ENCODE data around the gene NUCB1. TPM values are rescaled to one million over a fixed set of nuclear protein-coding genes. Genes with fewer than 3 reads are reported as not detected.

Gene NUCB1
- total and polyA plus RNA-seq, 9 of the 15 experiments (the other 6 are each of a cell fraction or from before 2014, with no cell fraction given) = 3.1 to 153 (median 71.7) TPM

DNA sequence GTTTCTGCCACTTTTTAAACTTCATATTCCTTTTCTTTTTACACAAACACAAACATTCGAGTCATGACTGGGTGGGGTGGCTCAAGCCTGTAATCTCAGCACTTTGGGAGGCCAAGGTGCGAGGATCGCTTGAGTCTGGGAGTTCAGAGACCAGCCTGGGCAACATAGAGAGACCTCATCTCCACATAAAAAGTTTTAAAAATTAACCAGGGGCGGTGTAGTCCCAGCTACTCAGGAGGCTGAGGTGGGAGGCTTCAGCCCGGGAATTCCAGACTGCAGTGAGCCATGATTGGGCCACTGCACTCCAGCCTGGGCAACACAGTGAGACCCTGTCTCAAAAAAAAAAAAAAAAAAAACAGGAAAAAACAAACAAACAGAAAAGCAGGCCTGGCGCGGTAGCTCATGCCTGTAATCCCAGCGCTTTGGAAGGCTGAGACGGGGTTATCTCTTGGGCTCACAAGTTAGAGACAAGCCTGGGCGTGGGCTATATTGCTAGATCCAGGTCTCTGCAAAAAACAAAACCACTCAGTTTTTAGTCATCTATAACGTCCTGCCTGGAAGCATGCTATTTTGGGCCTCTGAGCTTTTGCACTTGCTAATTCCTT is 54.0 kb downstream of the NUCB1 start:
- ChIA-PET POLR2A (interaction anchor here (0.6 to 3.6 kb wide), 12 partner anchors 8 to 322 kb away, joined by 3 to 48 read pairs (median 4); partner anchors contain the start of genes DHDH, FTL and PPP1R15A), CTCF (ENCODE audit: low intra/inter-chr PET ratio) (no interaction called here)
- H3K4me2 ChIP-seq (ENCODE audit: insufficient read depth, low read length) = peak overlapping the region; percentile 91
- H3K9me3 ChIP-seq (replicated peaks; ENCODE audit: control insufficient read depth, insufficient read depth, low read depth, low read length) = no peaks in the 10 kb centered on the region
- H3K27ac ChIP-seq (ENCODE audit: extremely low read depth, low read depth, low read length) = peak overlapping the region; percentile 77
- DNase-seq (ENCODE audit: extremely low read depth in 1 of 4, low spot score in 3 of 4) = no peak
- H3K9ac ChIP-seq (ENCODE audit: insufficient read depth in 1 of 2, low read depth in 2 of 2, low read length in 2 of 2) = peak overlapping the region; percentile 53 to 83; a peak in 3 of 4 replicates
- peak; percentile 39 for ATAC-seq
- in situ Hi-C loops (cut with MboI) = no loop called here
- 21% methylated on average over 11 of the region's 11 CpGs for WGBS (ENCODE audit: insufficient coverage, low coverage, missing lambda C conversion rate)
- H3K27me3 ChIP-seq (ENCODE audit: control insufficient read depth in 2 of 2, insufficient read depth in 2 of 2, low read length in 2 of 2) = no peaks in the 10 kb centered on the region
- H3K9me1 ChIP-seq (ENCODE audit: control insufficient read depth, insufficient read depth, low read length) = no peaks in the 10 kb centered on the region
- H3K4me1 ChIP-seq (replicated peaks in 1 of 2; ENCODE audit: control insufficient read depth in 2 of 2, insufficient read depth in 2 of 2, low read length in 2 of 2) = peaks cover 31 to 38% of the 10 kb centered on the region in 2 experiments; a peak in 4 of 5 replicates
- H2AFZ ChIP-seq (ENCODE audit: low read depth, low read length) = peak overlapping the region; percentile 92
- H3K4me3 ChIP-seq = peak overlapping the region; percentile 79
- intact Hi-C loops (cut with micrococcal nuclease) = loop anchor here (2.0 kb wide), 1 partner anchor 21 kb away; the partner anchor contains the start of gene DHDH
- peaks cover 16% of the 10 kb centered on the region for H3K36me3 ChIP-seq (ENCODE audit: control insufficient read depth, insufficient read depth, low read length)
- no peak for FAIRE-seq
- H4K20me1 ChIP-seq (replicated peaks; ENCODE audit: control insufficient read depth, insufficient read depth, low read length) = no peaks in the 10 kb centered on the region
- BruUV-seq (replicated peaks) = TSS peak; percentile 59
- peaks cover 15% of the 10 kb centered on the region for H3K79me2 ChIP-seq (ENCODE audit: control insufficient read depth, insufficient read depth, low read length)
- TF ChIP-seq ZNF551 (CRISPR knock-in tag; IDR thresholded peaks at IDR 0.05) = no peak
- no peak for TF ChIP-seq ZNF3 (CRISPR knock-in tag; IDR thresholded peaks at IDR 0.05)
- no peak for TF ChIP-seq KLF10 (CRISPR knock-in tag; IDR thresholded peaks at IDR 0.05)
- TF ChIP-seq SP1 (CRISPR knock-in tag; IDR thresholded peaks at IDR 0.05) = no peak
- TF ChIP-seq, protein P1, sequence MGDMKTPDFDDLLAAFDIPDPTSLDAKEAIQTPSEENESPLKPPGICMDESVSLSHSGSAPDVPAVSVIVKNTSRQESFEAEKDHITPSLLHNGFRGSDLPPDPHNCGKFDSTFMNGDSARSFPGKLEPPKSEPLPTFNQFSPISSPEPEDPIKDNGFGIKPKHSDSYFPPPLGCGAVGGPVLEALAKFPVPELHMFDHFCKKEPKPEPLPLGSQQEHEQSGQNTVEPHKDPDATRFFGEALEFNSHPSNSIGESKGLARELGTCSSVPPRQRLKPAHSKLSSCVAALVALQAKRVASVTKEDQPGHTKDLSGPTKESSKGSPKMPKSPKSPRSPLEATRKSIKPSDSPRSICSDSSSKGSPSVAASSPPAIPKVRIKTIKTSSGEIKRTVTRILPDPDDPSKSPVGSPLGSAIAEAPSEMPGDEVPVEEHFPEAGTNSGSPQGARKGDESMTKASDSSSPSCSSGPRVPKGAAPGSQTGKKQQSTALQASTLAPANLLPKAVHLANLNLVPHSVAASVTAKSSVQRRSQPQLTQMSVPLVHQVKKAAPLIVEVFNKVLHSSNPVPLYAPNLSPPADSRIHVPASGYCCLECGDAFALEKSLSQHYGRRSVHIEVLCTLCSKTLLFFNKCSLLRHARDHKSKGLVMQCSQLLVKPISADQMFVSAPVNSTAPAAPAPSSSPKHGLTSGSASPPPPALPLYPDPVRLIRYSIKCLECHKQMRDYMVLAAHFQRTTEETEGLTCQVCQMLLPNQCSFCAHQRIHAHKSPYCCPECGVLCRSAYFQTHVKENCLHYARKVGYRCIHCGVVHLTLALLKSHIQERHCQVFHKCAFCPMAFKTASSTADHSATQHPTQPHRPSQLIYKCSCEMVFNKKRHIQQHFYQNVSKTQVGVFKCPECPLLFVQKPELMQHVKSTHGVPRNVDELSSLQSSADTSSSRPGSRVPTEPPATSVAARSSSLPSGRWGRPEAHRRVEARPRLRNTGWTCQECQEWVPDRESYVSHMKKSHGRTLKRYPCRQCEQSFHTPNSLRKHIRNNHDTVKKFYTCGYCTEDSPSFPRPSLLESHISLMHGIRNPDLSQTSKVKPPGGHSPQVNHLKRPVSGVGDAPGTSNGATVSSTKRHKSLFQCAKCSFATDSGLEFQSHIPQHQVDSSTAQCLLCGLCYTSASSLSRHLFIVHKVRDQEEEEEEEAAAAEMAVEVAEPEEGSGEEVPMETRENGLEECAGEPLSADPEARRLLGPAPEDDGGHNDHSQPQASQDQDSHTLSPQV (IDR thresholded peaks at IDR 0.05) = 0 out of 2 replicates have a peak, but pooled peaks have one; percentile 66
- no peak for TF ChIP-seq ARHGAP35 (IDR thresholded peaks at IDR 0.05; ENCODE audit: partially characterized antibody)
- no peak for TF ChIP-seq MEIS2 (IDR thresholded peaks at IDR 0.05; ENCODE audit: partially characterized antibody)
- TF ChIP-seq, protein P2, sequence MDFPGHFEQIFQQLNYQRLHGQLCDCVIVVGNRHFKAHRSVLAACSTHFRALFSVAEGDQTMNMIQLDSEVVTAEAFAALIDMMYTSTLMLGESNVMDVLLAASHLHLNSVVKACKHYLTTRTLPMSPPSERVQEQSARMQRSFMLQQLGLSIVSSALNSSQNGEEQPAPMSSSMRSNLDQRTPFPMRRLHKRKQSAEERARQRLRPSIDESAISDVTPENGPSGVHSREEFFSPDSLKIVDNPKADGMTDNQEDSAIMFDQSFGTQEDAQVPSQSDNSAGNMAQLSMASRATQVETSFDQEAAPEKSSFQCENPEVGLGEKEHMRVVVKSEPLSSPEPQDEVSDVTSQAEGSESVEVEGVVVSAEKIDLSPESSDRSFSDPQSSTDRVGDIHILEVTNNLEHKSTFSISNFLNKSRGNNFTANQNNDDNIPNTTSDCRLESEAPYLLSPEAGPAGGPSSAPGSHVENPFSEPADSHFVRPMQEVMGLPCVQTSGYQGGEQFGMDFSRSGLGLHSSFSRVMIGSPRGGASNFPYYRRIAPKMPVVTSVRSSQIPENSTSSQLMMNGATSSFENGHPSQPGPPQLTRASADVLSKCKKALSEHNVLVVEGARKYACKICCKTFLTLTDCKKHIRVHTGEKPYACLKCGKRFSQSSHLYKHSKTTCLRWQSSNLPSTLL (IDR thresholded peaks at IDR 0.05) = no peak
- TF ChIP-seq ZKSCAN1 (IDR thresholded peaks at IDR 0.05; ENCODE audit: low read depth, low read length) = no peak
- no peak for TF ChIP-seq ELF4 (CRISPR knock-in tag; IDR thresholded peaks at IDR 0.05)
- no peak for TF ChIP-seq RNF2 (IDR thresholded peaks at IDR 0.05)
- TF ChIP-seq ZSCAN29 (IDR thresholded peaks at IDR 0.05) = no peak
- TF ChIP-seq, protein P3, sequence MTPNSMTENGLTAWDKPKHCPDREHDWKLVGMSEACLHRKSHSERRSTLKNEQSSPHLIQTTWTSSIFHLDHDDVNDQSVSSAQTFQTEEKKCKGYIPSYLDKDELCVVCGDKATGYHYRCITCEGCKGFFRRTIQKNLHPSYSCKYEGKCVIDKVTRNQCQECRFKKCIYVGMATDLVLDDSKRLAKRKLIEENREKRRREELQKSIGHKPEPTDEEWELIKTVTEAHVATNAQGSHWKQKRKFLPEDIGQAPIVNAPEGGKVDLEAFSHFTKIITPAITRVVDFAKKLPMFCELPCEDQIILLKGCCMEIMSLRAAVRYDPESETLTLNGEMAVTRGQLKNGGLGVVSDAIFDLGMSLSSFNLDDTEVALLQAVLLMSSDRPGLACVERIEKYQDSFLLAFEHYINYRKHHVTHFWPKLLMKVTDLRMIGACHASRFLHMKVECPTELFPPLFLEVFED (CRISPR knock-in tag; conservative IDR thresholded peaks at IDR 0.05) = no peak
- TF ChIP-seq, protein P4, sequence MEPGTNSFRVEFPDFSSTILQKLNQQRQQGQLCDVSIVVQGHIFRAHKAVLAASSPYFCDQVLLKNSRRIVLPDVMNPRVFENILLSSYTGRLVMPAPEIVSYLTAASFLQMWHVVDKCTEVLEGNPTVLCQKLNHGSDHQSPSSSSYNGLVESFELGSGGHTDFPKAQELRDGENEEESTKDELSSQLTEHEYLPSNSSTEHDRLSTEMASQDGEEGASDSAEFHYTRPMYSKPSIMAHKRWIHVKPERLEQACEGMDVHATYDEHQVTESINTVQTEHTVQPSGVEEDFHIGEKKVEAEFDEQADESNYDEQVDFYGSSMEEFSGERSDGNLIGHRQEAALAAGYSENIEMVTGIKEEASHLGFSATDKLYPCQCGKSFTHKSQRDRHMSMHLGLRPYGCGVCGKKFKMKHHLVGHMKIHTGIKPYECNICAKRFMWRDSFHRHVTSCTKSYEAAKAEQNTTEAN (CRISPR knock-in tag; IDR thresholded peaks at IDR 0.05) = no peak
- peak; percentile 31; the same call in 1 of the 2 replicates for TF ChIP-seq MIER1 (IDR thresholded peaks at IDR 0.05; ENCODE audit: low read depth)
